GM12878 (cell line): Measurements from ENCODE around the gene LYSMD2. TPM values are rescaled to one million over a fixed set of nuclear protein-coding genes. Genes with fewer than 3 reads are reported as not detected.

Source experiments
- ATAC-seq: fragments of 200-7000 bp; cut with Tn5 transposase; 3 replicates; pipeline ENCODE4 v1.9.1; 2020; ENCODE audit warnings: mild to moderate bottlenecking, moderate library complexity
- BruUV-seq: library from RNA; stranded (reverse); fragments of 400-500 nt; replicated peaks from 2 replicates; lab custom pipeline; 2021; lab: Mats Ljungman, UMichigan
- CTCF ChIA-PET: fragments of 300-600 bp; sonication (Branson Sonifier 250); formaldehyde crosslinking; extraction: SDS; loops from one replicate; lab custom pipeline; 2021; ENCODE audit warnings: inconsistent platforms; lab: Yijun Ruan, JAX
- POLR2A ChIA-PET: fragments of 350-600 bp; formaldehyde crosslinking; extraction: SDS; loops from one replicate; lab custom pipeline; 2021; ENCODE audit warnings: inconsistent platforms; lab: Charles Lee
- RAD21 ChIA-PET: fragments of 300-600 bp; sonication (Branson Sonifier 250); formaldehyde crosslinking; loops from one replicate; lab custom pipeline; 2023; ENCODE audit warnings: antibody characterized with exemption; ENCODE audit not compliant: unreplicated experiment; lab: Charles Lee
- SMC1A ChIA-PET: fragments of 300-600 bp; sonication (Branson Sonifier 250); formaldehyde crosslinking; loops from one replicate; lab custom pipeline; 2023; ENCODE audit not compliant: unreplicated experiment, uncharacterized antibody; lab: Charles Lee
- DNase-seq: peaks from one replicate; pipeline ENCODE4 v3.0.0-alpha.2; 2011; ENCODE audit warnings: low read depth, low spot score
- FAIRE-seq: peaks from 3 replicates; lab custom pipeline; 2011; peaks lifted over from hg19 to GRCh38; lab: Jason Lieb, UNC
- H2AFZ ChIP-seq: 2 replicates; pipeline ENCODE4 v1.6.0; 2011; ENCODE audit warnings: low read depth, low read length, control low read depth; ENCODE audit not compliant: control insufficient read depth
- H3K27ac ChIP-seq: 2 replicates; pipeline ENCODE4 v1.5.1; 2011; ENCODE audit warnings: control low read depth; ENCODE audit not compliant: control insufficient read depth, insufficient read depth
- H3K27me3 ChIP-seq, 2 experiments: replicated peaks in 1 of 2; 2 replicates each; pipeline versions ENCODE4 v1.6.0 to v1.6.1; 2011; ENCODE audit warnings: low read length in 1 of 2; ENCODE audit not compliant: control insufficient read depth in 2 of 2, insufficient read depth in 2 of 2
- H3K36me3 ChIP-seq, 2 experiments: 2 replicates each; pipeline ENCODE4 v1.5.1; 2011; ENCODE audit warnings: low read length in 1 of 2; ENCODE audit not compliant: control insufficient read depth in 2 of 2, insufficient read depth in 2 of 2
- H3K4me1 ChIP-seq: 2 replicates; pipeline ENCODE4 v1.6.1; 2011; ENCODE audit warnings: mild to moderate bottlenecking, low read length, moderate library complexity, mixed read lengths; ENCODE audit not compliant: control insufficient read depth, insufficient read depth
- H3K4me2 ChIP-seq: 2 replicates; pipeline ENCODE4 v1.6.0; 2011; ENCODE audit warnings: control low read depth; ENCODE audit not compliant: control insufficient read depth, insufficient read depth
- H3K4me3 ChIP-seq: fragments of 200-600 bp; sonication (generic); 2 replicates; pipeline ENCODE4 v1.5.1; 2016
- H3K79me2 ChIP-seq: 2 replicates; pipeline ENCODE4 v1.6.0; 2011; ENCODE audit warnings: low read length; ENCODE audit not compliant: control insufficient read depth, insufficient read depth
- H3K9ac ChIP-seq: 2 replicates; pipeline ENCODE4 v1.8.0; 2011; ENCODE audit warnings: low read length, control low read depth, mixed read lengths; ENCODE audit not compliant: control insufficient read depth, insufficient read depth
- H3K9me3 ChIP-seq: replicated peaks from 3 replicates; pipeline ENCODE4 v1.5.1; 2011; ENCODE audit warnings: mild to moderate bottlenecking, low read length; ENCODE audit not compliant: control insufficient read depth, insufficient read depth
- H4K20me1 ChIP-seq: 2 replicates; pipeline ENCODE4 v1.6.0; 2011; ENCODE audit not compliant: control insufficient read depth, insufficient read depth
- CREB1 ChIP-seq: IDR thresholded peaks from 2 replicates; pipeline ENCODE4 v1.6.1; 2012; ENCODE audit warnings: low read depth, mild to moderate bottlenecking, inconsistent platforms
- EGR1 ChIP-seq, 2 experiments: IDR thresholded peaks; 1 replicate in 1 of 2; 2 replicates in 1 of 2; pipeline ENCODE4 v1.6.1; 2011 to 2012; ENCODE audit warnings: low read depth in 2 of 2, low read length in 2 of 2, borderline replicate concordance in 1 of 2, mild to moderate bottlenecking in 1 of 2, moderate library complexity in 1 of 2
- GATAD2B ChIP-seq: fragments of 450-650 bp; conservative IDR thresholded peaks from 2 replicates; pipeline ENCODE4 v1.6.1; 2017; ENCODE audit warnings: low read depth, mild to moderate bottlenecking, moderate library complexity
- HDAC6 ChIP-seq: fragments of 200-600 bp; sonication (generic); IDR thresholded peaks from one replicate; pipeline ENCODE4 v1.8.0; 2017; ENCODE audit warnings: antibody characterized with exemption; ENCODE audit not compliant: unreplicated experiment
- IKZF1 ChIP-seq: fragments of 450-650 bp; conservative IDR thresholded peaks from 2 replicates; pipeline ENCODE4 v1.6.1; 2017; ENCODE audit warnings: antibody characterized with exemption, mild to moderate bottlenecking
- JUNB ChIP-seq: IDR thresholded peaks from 2 replicates; pipeline ENCODE4 v1.6.1; 2016; ENCODE audit warnings: antibody characterized with exemption, mild to moderate bottlenecking
- NR2F1 ChIP-seq: fragments of 450-650 bp; conservative IDR thresholded peaks from 2 replicates; pipeline ENCODE4 v1.6.1; 2017; ENCODE audit warnings: mild to moderate bottlenecking
- PAX5 ChIP-seq: IDR thresholded peaks from 2 replicates; pipeline ENCODE4 v1.6.1; 2011; ENCODE audit warnings: low read depth, low read length, borderline replicate concordance
- RUNX3 ChIP-seq: IDR thresholded peaks from 2 replicates; pipeline ENCODE4 v1.6.1; 2012; ENCODE audit warnings: low read length, inconsistent platforms
- YY1 ChIP-seq: IDR thresholded peaks from 2 replicates; pipeline ENCODE4 v1.6.1; 2011; ENCODE audit warnings: low read depth, mild to moderate bottlenecking, low read length
- ZZZ3 ChIP-seq: IDR thresholded peaks from 2 replicates; pipeline ENCODE4 v1.6.1; 2011; ENCODE audit warnings: low read depth; ENCODE audit not compliant: control insufficient read depth, insufficient read length
- WGBS: methylation state at CpG from one replicate; pipeline ENCODE4 v1.1.6; 2016; ENCODE audit warnings: low lambda C conversion rate; ENCODE audit not compliant: insufficient replicate concordance, insufficient coverage; ENCODE audit errors: missing lambda C conversion rate; 5-methylcytosine and 5-hydroxymethylcytosine counted together
- in situ Hi-C: fragments of 300-500 bp; cut with MboI; formaldehyde crosslinking; loops from 9 replicates; pipeline ENCODE4 v1.14.3; 2018; ENCODE audit warnings: mixed read lengths
- intact Hi-C: fragments of 100-400 bp; cut with micrococcal nuclease; formaldehyde crosslinking; loops from one replicate; pipeline ENCODE4 v1.14.2; 2022; ENCODE audit not compliant: unreplicated experiment
- polyA plus RNA-seq, 11 experiments: library from polyadenylated mRNA; depleted of rRNA in 4 of 11; unstranded in 6 of 11; stranded (reverse) in 5 of 11; fragments of >200 nt; fragmentation: Nextera tagmentation in 4 of 11; fragmentation: Illumina TruSeq in 1 of 11; extraction: Ambion mirVana in 4 of 11; extraction: Trizol in 1 of 11; gene quantifications; 1 replicate in 1 of 11; 2 replicates in 10 of 11; pipeline versions ENCODE4 v1.2.1 to v1.2.3, GENCODE V29; 2011 to 2016; ENCODE audit warnings: inconsistent platforms in 2 of 11, missing spikeins in 2 of 11, low read depth in 1 of 11
- total RNA-seq, 4 experiments: library from RNA; depleted of rRNA in 3 of 4; stranded (reverse); fragments of >200 nt in 3 of 4; fragmentation: Illumina TruSeq in 1 of 4; extraction: Trizol in 1 of 4; gene quantifications; 2 replicates each; pipeline versions ENCODE4 v1.2.1 to v1.2.3, GENCODE V29; 2013 to 2021
- TF ChIP-seq, protein P1 (sequence below): fragments of 450-650 bp; formaldehyde crosslinking; IDR thresholded peaks from 2 replicates; pipeline ENCODE4 v1.5.0; 2022; ENCODE audit warnings: mild to moderate bottlenecking, missing genetic modification characterization
- TF ChIP-seq, protein P2 (sequence below): fragments of 450-650 bp; IDR thresholded peaks from 2 replicates; pipeline ENCODE4 v1.6.1; 2016; ENCODE audit warnings: mild to moderate bottlenecking

The LYSMD2 gene
- total and polyA plus RNA-seq, 10 of the 15 experiments (the other 5 are each of a cell fraction or from before 2014, with no cell fraction given): 30.5 to 61.3 (median 45.4) TPM

DNA sequence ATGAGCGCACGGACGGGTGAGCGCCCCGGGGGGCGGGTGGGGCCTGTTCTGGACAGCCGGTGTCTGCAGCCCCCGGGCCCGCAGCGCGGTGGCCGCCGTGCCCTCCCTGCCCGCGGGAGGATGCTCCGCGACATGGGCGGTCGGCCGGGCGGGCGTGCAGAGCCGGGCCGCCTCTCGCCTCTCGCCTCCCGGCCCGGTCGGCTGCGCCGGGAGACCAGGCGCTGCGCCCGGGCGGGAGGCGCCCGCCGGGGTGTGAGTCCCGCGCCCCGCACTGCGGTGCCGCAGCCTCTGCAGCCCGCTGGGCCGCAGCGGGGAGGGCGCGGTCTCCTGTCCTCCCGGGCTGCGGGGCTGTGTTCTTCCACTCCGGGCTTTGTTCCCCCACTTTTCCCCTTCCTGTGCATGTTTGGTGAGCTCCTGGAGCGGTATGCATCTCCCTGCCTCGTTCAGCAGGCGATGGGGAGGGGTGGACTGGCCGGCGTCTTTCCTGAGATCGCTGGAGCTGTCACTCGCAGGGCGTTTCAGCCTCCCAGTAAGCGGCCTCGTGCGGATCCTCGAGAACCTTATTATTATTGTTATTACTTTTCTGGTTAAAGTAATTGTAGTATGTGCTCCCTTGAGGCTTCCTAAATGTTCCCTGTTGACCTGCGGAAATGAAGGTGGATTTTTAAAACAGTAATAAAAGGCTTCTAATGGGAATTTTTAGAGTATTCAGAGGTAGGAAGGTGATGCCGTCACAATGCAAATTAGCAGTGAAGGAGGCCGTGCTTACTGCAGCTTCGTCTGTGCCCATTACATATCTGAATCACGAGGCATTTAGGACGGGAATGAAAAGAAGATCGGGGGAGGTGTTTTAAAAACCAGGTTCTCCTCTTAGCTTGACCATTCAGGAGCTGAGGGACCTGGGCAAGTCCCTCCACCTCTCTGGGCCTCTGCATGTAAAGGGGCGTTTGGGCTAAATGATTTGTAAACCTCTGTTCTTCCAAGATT, 14.5 kb upstream of the LYSMD2 start:
- H3K9ac ChIP-seq: peak overlapping the region; percentile 52
- no peaks in the 10 kb centered on the region for H3K36me3 ChIP-seq
- no peaks in the 10 kb centered on the region for H3K79me2 ChIP-seq
- DNase-seq (no peak), FAIRE-seq (peak; percentile 38), ATAC-seq (peak; percentile 54)
- H3K27me3 ChIP-seq: peaks cover 0 to 2% of the 10 kb centered on the region in 2 experiments; a peak in 1 of 4 replicates
- in situ Hi-C loops (no loop called here), intact Hi-C loops (loop anchor here (2.0 kb wide), 1 partner anchor 19 kb away; no protein-coding TSS in a partner anchor)
- under 1% methylated on average over 49 of the region's 71 CpGs for whole genome bisulfite sequencing
- TF ChIP-seq PAX5: no peak
- no peak for TF ChIP-seq ZZZ3
- 0 out of 3 replicates have a peak, but pooled peaks of 1 of the 2 experiments have one; percentile 10 for TF ChIP-seq EGR1 (IDR thresholded peaks at IDR 0.05; ENCODE audit: borderline replicate concordance in 1 of 2, low read depth in 2 of 2, low read length in 2 of 2)
- TF ChIP-seq, protein P1, sequence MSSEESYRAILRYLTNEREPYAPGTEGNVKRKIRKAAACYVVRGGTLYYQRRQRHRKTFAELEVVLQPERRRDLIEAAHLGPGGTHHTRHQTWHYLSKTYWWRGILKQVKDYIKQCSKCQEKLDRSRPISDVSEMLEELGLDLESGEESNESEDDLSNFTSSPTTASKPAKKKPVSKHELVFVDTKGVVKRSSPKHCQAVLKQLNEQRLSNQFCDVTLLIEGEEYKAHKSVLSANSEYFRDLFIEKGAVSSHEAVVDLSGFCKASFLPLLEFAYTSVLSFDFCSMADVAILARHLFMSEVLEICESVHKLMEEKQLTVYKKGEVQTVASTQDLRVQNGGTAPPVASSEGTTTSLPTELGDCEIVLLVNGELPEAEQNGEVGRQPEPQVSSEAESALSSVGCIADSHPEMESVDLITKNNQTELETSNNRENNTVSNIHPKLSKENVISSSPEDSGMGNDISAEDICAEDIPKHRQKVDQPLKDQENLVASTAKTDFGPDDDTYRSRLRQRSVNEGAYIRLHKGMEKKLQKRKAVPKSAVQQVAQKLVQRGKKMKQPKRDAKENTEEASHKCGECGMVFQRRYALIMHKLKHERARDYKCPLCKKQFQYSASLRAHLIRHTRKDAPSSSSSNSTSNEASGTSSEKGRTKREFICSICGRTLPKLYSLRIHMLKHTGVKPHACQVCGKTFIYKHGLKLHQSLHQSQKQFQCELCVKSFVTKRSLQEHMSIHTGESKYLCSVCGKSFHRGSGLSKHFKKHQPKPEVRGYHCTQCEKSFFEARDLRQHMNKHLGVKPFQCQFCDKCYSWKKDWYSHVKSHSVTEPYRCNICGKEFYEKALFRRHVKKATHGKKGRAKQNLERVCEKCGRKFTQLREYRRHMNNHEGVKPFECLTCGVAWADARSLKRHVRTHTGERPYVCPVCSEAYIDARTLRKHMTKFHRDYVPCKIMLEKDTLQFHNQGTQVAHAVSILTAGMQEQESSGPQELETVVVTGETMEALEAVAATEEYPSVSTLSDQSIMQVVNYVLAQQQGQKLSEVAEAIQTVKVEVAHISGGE (CRISPR knock-in tag): no peak
- TF ChIP-seq NR2F1: 0 out of 2 replicates have a peak, but pooled peaks have one; percentile 15
- 0 out of 2 replicates have a peak, but pooled peaks have one; percentile 13 for TF ChIP-seq CREB1
- TF ChIP-seq, protein P2, sequence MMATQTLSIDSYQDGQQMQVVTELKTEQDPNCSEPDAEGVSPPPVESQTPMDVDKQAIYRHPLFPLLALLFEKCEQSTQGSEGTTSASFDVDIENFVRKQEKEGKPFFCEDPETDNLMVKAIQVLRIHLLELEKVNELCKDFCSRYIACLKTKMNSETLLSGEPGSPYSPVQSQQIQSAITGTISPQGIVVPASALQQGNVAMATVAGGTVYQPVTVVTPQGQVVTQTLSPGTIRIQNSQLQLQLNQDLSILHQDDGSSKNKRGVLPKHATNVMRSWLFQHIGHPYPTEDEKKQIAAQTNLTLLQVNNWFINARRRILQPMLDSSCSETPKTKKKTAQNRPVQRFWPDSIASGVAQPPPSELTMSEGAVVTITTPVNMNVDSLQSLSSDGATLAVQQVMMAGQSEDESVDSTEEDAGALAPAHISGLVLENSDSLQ: 0 out of 2 replicates have a peak, but pooled peaks have one; percentile 40
- TF ChIP-seq RUNX3: 0 out of 2 replicates have a peak, but pooled peaks have one; percentile 9
- no peak for TF ChIP-seq YY1
- TF ChIP-seq HDAC6: peak; percentile 29
- 0 out of 2 replicates have a peak, but pooled peaks have one; percentile 24 for TF ChIP-seq IKZF1
- TF ChIP-seq JUNB: no peak
- no peak for TF ChIP-seq GATAD2B
- ChIA-PET POLR2A (no interaction called here), RAD21 (interaction anchor here (0.5 to 2.0 kb wide), 3 partner anchors 15 to 67 kb away, joined by 3 to 7 read pairs (median 6); no protein-coding TSS in a partner anchor), CTCF (interaction anchor here (1.0 to 1.5 kb wide), 2 partner anchors 9 to 102 kb away, joined by 4 to 7 read pairs; no protein-coding TSS in a partner anchor), SMC1A (interaction anchor here (0.8 to 0.9 kb wide), 2 partner anchors 9 to 106 kb away, joined by 3 to 4 read pairs; no protein-coding TSS in a partner anchor)
- peak overlapping the region; percentile 89 for H3K4me3 ChIP-seq
- H3K4me2 ChIP-seq: peak overlapping the region; percentile 87
- H2AFZ ChIP-seq: peak overlapping the region; percentile 86
- no peaks in the 10 kb centered on the region for H4K20me1 ChIP-seq
- no TSS peak for BruUV-seq
- no peaks in the 10 kb centered on the region for H3K9me3 ChIP-seq
- H3K27ac ChIP-seq: no peak overlapping the region
- no peaks in the 10 kb centered on the region for H3K4me1 ChIP-seq
